ENCODE results near the gene FAM98A.

The FAM98A gene
- 16.2 to 20.7 (median 17.7) reads per million in 4 donors for total RNA-seq

DNA sequence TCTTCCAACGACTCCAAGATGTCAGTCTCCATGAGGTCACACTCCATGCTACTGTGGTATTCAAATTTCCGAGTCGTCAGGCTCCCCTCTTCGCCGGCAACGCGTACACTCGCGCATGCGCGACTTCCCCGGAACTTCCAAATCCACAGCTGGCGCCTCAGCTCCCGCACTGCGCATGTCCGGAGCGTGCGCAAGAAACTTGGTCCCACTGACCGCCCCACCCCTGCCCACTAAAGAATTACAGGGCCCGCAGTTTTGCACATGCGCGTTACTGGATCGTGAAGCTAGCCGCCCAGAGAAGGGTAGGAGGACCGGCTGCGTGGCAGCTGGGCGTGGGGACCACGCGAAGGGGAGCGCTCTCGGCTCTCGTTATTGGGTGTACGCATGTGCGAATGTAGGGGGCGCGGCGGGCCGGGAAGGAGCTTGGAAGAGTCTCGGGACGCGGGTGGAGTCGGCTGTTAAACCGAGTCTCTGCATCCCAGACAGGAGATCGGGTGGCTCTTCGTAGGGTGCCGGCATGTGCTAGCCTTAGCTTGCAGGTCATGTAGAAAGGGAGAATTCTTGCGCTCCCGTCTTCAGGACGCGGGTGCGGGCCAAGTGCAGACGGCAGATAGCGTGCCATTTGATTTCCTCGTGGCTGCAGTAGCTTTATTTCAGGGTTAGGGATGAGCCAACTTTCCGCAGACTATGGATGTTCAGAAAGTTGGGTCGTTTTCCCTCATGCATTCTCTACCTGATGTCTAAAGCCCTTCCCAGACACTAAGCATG lies at the start of gene FAM98A:
Gene FAM98A, minus strand, starts transcription at position 125 of the 768 bp plus-strand sequence. Its CDS starts 78 bp downstream, at position 47.
- peak; percentile 98 to 99 (median 99) for DNase-seq

DNA sequence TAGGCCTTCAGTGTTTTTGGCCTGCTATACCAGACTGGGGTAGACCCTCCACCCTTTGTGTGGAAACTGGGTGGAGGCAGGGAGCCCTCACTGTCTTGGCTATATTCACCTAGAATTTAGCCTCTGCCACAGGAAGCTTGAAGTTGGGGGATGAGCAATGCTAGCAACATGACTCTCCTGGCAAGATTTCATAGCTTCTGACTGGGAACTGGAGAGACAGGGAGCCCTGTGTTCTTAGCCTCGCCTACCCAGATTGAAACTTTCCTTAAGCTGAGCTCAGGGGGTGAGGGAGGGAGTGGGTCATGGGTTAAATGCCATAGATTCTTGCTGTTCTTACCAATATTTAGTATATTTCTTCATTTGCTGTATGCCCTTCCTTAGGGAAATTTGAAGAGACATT lies 46.8 kb upstream of the FAM98A start:
- DNase-seq, result no peak

DNA sequence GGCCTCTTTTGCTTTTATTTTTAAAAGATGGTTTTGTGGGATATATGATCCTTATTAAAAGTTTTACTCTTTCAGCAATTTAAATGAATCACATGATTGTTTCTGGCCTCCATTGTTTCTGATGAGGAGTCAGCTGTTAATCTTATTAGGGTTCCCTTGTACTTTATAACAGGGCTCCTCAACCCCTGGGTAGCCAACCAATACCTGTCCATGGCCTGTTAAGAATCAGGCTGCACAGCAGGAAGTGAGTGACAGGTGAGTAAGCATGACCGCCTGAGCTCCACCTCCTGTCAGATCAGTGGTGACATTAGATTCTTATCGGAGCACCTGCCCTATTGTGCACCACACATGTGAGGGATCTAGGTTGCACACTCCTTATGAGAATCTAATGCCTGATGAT lies 45.1 kb upstream of the FAM98A start:
- DNase-seq, result no peak

DNA sequence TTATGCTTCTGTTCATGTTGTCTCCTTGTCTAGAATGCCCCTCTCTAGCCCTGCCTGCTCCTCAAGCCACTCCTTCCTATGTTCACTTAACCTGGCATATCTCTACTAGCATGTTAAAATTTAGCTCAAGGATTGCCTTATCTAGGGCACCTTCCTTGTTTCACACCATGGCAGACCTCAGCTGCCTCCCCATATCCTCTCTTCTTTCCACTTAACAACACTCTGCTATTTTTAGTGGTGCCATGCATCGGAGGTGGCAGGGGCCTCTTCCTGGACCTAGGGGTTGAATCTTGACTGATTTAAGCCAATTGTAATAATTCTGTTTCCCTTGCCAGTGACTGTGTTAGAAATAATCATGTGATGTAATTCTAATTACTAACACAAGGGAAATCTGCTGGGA lies 36.9 kb upstream of the FAM98A start:
- DNase-seq, result no peak

DNA sequence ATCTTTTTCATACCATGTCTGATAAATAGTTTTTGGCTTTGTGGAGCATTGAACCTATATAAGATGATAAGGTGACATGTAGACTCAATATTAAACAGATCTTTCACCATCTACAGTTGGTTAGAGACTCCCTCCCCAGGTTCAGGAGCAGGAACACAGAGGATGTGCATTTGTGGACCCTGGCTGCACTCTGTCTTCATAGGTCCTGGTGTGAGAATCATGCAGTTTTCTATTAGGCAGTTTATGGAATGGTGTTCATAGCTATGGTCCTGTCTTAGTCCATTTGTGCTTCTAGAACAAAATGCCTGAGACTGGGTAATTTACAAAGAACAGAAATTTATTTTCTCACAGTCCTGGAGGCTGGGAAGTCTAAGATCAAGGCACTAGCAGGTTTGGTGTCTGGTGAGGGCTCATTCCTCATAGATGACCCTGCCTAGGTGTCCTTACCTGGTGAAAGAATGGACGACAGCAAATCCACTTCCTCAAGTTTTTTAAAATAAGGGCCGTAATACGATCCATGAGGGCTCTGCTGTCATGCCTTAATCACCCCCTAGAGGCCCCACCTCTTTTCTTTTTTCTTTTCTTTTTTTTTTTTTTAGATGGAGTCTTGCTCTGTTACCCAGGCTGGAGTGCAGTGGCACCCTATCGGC lies 35.3 kb upstream of the FAM98A start:
- no peak for DNase-seq

DNA sequence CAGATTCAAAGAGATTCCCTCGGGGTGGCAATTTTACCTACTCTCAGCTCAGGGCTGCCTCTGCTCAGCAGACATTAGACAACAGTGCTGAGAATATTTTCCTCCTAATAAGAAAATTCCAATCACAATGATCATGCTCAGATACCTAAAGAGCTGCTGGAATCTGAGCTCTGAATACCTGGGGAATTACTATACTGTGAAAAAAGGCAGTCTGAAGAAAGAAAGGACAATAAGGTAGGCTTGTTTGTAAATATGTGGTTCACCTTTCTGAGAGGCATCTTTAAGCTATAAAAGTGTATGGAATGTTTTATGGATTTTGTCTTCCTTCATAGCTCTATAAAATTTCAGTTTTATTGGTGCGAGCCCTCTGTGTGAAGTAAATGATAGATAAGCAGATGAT lies 34.2 kb upstream of the FAM98A start:
- DNase-seq, result no peak

DNA sequence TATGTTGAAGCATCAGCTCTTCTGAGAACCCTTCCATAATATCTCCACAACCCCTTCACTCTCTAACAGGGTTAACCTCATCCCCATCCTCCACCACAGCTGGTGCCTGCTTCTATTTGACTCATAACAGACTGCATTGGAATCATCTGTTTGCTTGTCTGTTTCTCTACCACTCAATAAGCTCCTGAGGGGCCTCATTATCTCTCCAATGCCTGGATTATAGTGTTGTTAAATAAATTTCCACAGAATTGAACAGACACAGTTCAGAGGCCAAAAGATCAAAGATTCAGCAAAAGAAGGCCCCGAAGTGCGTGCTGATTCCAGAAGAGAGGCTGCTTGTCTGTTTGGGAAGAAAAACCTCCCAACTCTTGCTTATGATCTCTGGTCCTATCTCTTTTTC lies 33.7 kb upstream of the FAM98A start:
- DNase-seq, result no peak

DNA sequence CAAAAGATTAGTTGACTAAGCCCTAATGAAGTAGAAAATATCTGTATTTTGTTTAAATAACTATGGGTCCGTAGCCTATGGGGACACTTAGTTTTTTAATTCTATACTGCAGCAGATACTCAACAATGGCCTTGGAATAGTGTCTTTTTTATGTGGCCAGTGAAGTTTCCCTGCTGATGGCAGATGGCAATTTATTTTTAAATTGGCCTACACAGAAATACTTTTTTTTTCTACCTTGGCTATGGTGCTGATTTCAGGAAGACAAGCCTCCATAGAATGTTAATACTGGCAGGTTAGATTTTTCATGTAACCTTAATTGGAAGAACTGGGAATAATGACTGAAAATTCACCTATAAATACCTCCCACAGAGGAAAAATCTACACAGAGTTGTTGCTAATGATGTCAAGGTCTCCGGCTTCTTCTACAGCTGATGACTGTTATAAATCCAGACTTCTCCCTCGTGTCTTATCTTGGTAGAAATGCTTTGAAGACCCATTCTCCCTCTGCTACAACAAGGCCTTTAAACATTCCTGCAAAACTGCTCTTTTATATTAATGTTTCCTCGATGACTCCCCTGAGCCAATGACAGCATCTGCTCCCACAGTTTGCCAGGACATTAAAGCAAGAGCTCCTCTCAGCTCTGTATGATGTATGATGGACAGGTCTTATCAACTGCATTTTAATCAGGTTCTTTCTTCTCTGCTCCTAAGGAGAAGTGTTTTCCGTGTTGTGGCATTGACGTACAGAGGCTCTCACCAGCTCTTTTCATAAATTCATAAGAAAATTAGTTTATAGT lies 29.1 kb upstream of the FAM98A start:
- DNase-seq, result no peak

DNA sequence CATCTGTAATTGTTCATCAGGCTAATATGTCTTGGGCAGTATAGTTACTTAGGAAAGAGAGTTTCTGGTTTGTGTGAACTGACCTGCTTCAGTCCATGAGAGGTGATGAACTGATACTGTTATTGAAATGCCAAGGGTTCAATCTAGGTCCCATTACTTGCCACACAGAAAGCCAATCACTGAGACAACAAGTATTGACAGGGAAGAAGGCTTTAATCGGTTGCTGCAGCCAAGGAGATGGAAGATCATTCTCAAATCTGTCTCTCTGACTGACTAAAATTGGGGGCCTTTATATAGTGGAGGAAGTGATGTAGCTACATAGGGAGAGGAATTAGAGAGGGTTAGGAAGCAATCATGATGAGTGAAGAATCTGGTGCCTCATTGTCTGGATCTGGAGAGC lies 19.9 kb upstream of the FAM98A start:
- no peak for DNase-seq

DNA sequence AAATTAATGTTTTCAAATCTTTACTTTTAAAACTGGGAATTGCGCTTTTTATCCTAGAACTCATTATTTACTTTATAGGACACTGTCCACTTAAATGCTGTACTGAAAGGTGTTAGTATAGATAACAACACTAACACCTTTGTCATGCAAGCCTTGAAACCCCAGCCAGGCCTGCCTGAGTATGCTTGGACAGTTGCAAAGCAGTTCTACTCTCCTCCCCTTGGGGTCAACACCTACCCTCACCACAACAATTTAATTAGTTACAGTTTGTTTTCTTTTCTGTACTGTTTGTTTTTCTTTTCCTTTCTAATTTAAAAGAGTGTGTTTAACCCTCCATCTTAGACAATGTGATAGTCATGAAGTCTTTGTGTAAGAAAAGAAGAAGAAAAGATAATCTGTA lies 18.9 kb upstream of the FAM98A start:
- no peak for DNase-seq

DNA sequence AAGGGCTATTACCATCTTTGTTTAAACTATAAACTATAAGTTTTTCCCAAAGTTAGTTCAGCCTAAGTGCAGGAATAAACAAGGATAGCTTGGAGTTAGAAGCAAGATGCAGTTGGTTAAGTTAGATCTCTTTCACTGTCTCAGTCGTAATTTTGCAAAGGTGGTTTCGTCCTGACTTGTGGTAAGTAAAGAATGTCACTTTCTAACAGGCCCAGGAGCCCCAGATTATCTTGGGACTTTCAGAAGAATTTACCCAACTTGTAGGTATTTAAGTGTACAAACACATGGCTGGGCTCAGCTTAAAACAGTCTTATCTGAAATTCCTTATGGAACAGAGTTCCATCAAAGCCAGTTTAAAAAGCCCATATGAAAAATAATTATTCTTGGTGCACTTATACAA lies 18.3 kb upstream of the FAM98A start:
- DNase-seq, result no peak

DNA sequence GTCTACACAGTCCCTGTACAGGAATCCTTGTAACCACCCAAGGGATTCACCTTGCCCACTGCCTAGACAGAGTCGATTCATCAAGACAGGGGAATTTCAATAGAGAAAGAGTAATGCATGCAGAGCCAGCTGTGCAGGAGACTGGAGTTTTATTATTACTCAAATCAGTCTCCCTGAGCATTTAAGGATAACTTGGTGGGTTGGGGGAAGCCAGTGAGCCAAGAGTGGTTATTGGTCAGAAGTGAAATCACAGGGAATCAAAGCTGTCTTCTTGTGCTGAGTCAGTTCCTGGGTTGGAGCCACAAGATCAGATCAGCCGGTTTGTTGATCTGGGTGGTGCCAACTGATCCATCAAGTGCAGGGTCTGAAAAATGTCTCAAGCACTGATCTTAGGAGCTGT lies 17.8 kb upstream of the FAM98A start:
- no peak for DNase-seq

DNA sequence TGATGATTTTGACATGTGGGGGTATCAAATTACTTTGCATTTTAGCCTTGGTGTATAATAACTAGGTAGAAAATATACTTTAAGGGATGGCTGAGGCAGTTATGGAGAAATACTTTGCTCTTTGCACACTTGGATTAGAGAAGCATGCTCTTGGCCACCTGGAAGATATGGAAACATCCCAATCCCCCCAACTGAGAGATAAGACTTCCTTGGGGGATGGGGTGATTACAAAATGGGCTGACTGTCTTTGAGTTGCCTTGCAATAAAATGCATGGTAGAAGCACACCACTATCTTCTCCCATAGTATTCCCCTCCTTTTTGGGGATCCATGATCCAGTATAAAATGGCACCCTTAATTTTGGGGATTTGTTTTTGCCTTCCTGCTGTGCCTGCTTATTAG lies 15.1 kb upstream of the FAM98A start:
- DNase-seq, result no peak

DNA sequence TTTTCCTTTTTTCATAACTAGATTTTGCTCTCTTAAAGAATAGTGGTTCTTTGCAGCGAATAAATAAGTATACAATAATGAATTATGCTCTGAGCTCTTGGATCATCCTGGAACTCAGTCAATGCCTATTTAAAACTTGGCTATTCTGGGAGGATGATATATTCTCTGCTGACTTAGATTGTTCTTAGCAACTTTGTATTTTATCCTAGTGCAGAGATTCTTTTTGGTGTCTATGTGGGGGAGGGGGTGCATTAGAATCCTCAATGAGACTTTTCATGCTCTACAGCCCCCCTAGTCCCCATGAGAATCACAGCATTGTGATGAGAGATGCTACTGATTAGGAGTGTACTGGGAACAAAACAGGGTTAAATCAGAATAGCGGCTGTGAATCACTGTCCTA lies 8.8 kb upstream of the FAM98A start:
- no peak for DNase-seq

DNA sequence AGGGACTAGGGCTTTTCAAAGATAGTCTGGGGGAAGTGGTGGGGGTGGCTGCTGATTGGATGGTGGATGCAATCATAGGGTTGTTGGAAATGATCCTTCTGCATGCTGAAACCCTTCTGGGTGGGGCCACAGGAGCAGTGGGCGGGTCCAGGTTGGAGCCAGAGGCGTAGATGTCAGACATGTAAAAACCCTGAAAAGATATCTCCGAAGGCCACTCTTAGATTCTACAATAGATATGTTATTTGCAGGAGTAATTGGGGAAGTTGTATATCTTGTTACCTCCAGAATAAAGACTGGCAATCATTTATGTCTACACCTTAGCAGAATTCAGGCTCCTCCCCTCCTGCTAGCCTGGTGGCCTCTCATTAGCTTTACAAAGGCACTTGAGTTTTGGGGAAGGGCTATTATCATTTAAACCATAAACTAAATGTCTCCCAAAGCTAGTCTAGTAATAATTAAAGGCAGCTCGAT lies 8.2 kb upstream of the FAM98A start:
- DNase-seq, result no peak

DNA sequence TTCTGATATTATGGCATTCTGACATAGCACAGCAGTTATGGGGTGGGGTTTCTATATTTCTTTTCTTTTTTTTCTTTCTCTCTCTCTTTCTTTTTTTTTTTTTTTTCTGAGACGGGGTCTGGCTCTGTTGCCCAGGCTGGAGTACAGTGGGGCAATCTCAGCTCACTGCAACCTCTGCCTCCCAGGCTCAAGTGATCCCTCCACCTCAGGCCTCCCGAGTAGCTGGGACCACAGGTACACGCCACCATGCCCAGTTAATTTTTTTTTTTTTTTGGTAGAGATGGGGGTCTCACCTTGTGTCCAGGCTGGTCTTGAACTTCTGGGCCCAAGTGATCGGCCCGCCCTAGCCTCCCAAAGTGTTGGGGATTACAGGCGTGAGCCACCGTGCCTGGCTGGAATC lies 7.5 kb upstream of the FAM98A start:
- no peak for DNase-seq

DNA sequence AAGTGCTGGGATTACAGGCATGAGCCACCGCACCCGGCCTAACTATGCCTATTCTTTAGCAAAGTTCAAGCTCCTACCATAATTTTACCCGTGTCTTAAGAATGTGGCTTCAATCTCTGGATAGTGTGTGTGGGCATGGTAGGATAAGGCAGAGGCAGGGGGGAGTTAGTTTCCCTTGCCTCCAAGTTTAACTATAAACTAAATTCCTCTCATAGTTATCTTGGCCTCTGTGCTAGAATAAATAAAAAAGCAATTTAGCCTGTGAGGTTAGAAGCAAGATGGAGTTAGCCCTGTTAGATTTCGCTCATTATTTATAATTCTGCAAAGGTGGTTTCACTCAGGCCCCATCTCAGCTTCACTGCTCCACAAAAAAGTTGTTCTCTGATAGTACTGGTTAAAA lies 7.0 kb upstream of the FAM98A start:
- DNase-seq, result no peak

DNA sequence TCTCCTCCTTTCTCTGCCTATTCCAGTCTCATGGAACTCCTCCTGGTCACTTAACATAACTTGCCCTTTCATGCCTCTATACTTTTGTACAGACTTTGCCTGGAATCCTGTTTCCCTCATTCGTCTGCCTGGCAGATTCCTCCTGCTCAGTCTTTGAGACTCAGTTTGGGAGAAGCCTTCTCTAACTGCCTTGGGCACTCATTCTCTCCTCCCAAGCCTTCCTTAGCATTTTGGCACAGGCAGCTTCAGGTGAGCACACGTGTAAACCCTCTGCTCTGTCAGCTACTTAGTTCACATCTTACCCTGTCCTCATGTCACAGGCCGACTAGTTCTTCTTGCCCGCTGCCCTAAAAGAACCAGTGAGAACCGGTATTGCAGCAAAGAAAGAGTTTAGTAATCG lies 6.0 kb upstream of the FAM98A start:
- no peak for DNase-seq

DNA sequence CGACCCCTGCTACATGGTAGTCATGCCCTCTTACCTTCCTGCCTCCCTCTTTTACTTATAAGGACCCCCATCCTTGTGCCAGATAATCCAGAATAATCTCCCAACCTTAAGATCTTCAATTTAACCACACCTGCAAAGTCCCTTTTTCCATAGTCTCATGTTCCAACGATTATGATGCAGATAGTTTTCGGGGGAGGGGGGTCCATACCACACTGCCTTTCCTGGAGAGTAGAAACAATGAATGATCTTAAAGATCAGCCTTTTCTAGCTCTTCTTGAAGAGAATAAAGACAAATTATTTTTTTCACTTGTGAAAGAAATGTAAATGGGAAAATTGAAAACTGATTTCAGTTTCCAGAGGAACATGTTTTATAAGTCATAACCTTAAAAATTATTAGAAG lies 4.3 kb upstream of the FAM98A start:
- no peak for DNase-seq

DNA sequence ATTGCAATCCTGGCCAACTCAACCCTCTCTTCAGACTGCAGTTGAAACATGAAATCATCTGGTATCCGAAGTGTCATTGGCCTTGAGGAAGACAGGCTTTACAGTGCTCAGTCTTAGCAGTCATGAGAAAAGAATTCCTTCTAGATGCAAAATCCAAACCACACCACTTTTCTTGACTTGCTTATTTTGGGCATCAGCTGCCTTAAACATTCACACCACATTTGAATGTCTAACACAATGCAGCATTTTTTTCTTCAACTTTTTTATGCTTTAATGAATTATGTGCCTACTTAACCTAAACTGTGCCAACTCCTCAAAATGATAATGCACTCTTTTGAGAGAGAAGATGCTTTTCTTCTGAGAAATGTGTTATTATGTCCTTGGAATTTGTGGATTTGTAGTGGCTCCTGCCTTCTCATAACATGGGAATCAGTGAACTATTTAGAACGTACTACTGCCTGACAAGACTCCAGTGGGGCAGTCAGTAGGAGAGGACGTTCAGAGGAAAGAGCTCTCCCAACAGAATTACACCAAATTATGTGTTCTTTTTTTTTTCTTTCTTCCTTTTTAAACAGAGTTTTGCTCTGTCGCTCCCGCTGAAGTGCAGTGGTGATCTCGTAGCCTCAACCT lies 3.2 kb upstream of the FAM98A start:
- no peak for DNase-seq

DNA sequence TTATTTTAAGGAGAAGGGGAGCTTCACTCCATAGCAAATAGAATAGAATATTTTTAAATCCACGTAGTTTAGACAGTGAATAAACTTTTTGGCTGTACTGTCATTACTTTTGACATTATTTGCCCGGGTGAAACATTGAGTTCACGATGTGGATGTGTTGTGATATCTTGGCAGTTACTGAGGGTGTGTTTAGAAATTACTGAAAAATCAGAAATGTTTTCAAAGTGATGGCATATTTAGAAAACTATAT lies 769 bp upstream of the FAM98A start:
- no peak for DNase-seq

DNA sequence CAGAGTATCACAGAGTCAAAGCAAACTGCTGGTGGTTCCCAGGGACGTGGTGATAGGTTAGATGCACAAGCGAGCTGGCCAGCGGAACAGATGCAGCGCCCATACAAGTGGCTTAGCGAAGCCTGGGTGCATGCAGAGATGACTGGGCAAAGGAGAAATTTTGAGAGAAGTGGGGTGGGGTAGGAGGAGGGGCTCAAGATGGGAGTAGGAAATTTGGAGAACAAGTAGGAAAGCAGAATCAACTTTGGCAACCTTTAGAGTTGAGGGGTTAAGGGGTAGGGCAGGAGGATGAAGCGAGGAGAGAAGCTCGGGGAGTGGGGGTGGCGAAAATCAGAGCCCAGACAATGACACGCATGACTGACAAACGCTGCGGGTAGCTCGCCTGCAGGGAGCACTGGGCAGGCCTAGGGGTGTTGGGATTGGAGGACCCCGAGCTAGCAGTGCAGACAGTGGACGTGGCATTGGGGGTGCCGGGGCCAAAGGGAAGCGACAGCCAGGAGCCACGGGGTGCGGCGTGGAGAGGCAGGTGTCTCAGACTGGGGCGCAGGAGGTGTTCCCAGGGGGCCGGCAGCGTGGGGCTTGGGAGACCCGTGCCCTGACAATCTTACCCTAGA lies 431 bp downstream of the FAM98A start:
- DNase-seq, result peak in 3 of 5 donors; percentile 12 to 62 (median 14)

DNA sequence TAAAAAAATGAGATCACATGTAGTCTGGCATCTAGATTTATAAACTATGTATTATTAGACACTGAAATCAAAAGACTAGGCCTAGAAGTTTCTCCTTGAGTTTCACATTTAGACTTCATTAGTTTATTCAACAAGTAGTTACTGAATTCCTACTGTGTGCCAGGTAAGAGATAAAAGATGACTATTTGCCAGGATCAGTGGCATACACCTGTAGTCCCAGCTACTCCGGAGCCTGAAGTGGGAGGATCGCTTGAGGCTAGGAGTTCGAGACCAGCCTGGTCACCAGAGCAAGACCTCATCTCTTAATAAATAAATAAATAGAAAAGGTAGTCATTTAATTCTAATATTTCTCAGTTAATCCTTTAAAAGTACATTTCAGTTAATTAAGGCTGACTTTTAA lies 2.1 kb downstream of the FAM98A start:
- no peak for DNase-seq

Measured in T-helper 1 cell (primary cell).